Liver (tissue), 9 donors: ENCODE data around the gene RDM1. TPM values are rescaled to one million over a fixed set of nuclear protein-coding genes. Genes with fewer than 3 reads are reported as not detected.

ENCODE experiments used
- DNase-seq: peaks from one replicate; pipeline ENCODE4 v3.0.0-alpha.2; 2017; ENCODE audit warnings: low spot score
- H3K27ac ChIP-seq, 2 donors: one replicate each; pipeline ENCODE4 v1.7.0; 2013; ENCODE audit warnings: inconsistent platforms in 2 of 2, low read length in 2 of 2, control low read depth in 1 of 2, low read depth in 1 of 2, mild to moderate bottlenecking in 1 of 2
- H3K27me3 ChIP-seq, 4 donors: one replicate each; pipeline versions ENCODE4 v1.6.1 to v1.7.0; 2013; ENCODE audit warnings: low read length in 3 of 4, inconsistent platforms in 1 of 4, mild to moderate bottlenecking in 1 of 4, moderate library complexity in 1 of 4; ENCODE audit not compliant: control insufficient read depth in 4 of 4, insufficient read depth in 4 of 4
- H3K36me3 ChIP-seq, 4 donors: one replicate each; pipeline versions ENCODE4 v1.6.1 to v1.7.0; 2013; ENCODE audit warnings: low read length in 3 of 4, mild to moderate bottlenecking in 3 of 4, low read depth in 1 of 4, moderate library complexity in 1 of 4; ENCODE audit not compliant: control insufficient read depth in 4 of 4, insufficient read depth in 3 of 4
- H3K4me1 ChIP-seq, 4 donors: one replicate each; pipeline versions ENCODE4 v1.6.1 to v1.7.0; 2013; ENCODE audit warnings: low read length in 3 of 4, mild to moderate bottlenecking in 3 of 4, moderate library complexity in 1 of 4; ENCODE audit not compliant: control insufficient read depth in 4 of 4, insufficient read depth in 4 of 4
- H3K4me3 ChIP-seq, 3 donors: one replicate each; pipeline versions ENCODE4 v1.6.1 to v1.7.0; 2013; ENCODE audit warnings: low read length in 3 of 3, control low read depth in 1 of 3, low read depth in 1 of 3, mild to moderate bottlenecking in 1 of 3
- H3K9ac ChIP-seq, 2 donors: one replicate each; pipeline ENCODE4 v1.7.0; 2013; ENCODE audit warnings: low read length in 2 of 2, mild to moderate bottlenecking in 2 of 2, moderate library complexity in 2 of 2, control low read depth in 1 of 2, low read depth in 1 of 2
- H3K9me3 ChIP-seq, 4 donors: one replicate each; pipeline versions ENCODE4 v1.6.1 to v1.7.0; 2013; ENCODE audit warnings: low read length in 3 of 4; ENCODE audit not compliant: control insufficient read depth in 4 of 4
- CTCF ChIP-seq: fragments of 150-350 bp; IDR thresholded peaks from 2 replicates; pipeline ENCODE4 v1.5.1; 2017; ENCODE audit warnings: improper control_type of control experiment, low read depth, low read length; ENCODE audit not compliant: missing input control
- EGR1 ChIP-seq, 2 donors: IDR thresholded peaks; 2 replicates each; pipeline ENCODE4 v1.6.1; 2016 to 2018; ENCODE audit warnings: antibody characterized with exemption in 2 of 2, low read depth in 2 of 2
- FOXA1 ChIP-seq: IDR thresholded peaks from 2 replicates; pipeline ENCODE4 v1.6.1; 2016; ENCODE audit warnings: antibody characterized with exemption
- FOXA2 ChIP-seq: IDR thresholded peaks from 2 replicates; pipeline ENCODE4 v1.6.1; 2016; ENCODE audit warnings: antibody characterized with exemption
- HNF4A ChIP-seq, 2 donors: conservative IDR thresholded peaks; 2 replicates each; pipeline ENCODE4 v1.6.1; 2016; ENCODE audit warnings: antibody characterized with exemption in 2 of 2, mild to moderate bottlenecking in 2 of 2
- HNF4G ChIP-seq: IDR thresholded peaks from 2 replicates; pipeline ENCODE4 v1.6.1; 2016; ENCODE audit warnings: antibody characterized with exemption
- NR2F2 ChIP-seq: IDR thresholded peaks from 2 replicates; pipeline ENCODE4 v1.6.1; 2016; ENCODE audit warnings: antibody characterized with exemption
- RAD21 ChIP-seq, 2 donors: IDR thresholded peaks; 2 replicates each; pipeline ENCODE4 v1.6.1; 2016; ENCODE audit warnings: antibody characterized with exemption in 2 of 2, mild to moderate bottlenecking in 2 of 2
- REST ChIP-seq: IDR thresholded peaks from 2 replicates; pipeline ENCODE4 v1.6.1; 2016; ENCODE audit warnings: antibody characterized with exemption, mild to moderate bottlenecking
- RXRA ChIP-seq, 2 donors: IDR thresholded peaks; 2 replicates each; pipeline ENCODE4 v1.6.1; 2017 to 2018; ENCODE audit warnings: antibody characterized with exemption in 2 of 2, mild to moderate bottlenecking in 1 of 2
- YY1 ChIP-seq: IDR thresholded peaks from 2 replicates; pipeline ENCODE4 v1.6.1; 2016; ENCODE audit warnings: antibody characterized with exemption, mild to moderate bottlenecking
- ZBTB33 ChIP-seq: IDR thresholded peaks from 2 replicates; pipeline ENCODE4 v1.6.1; 2016; ENCODE audit warnings: antibody characterized with exemption
- WGBS: extraction: QIAGEN DNeasy Blood & Tissue Kit; methylation state at CpG from one replicate; pipeline ENCODE4 v1.1.7; 2013; 5-methylcytosine and 5-hydroxymethylcytosine counted together
- polyA plus RNA-seq, 2 donors: library from polyadenylated mRNA; stranded (reverse) in 1 of 2; unstranded in 1 of 2; fragments of 200-250 nt in 1 of 2; fragments of >200 nt in 1 of 2; fragmentation: Nextera tagmentation in 1 of 2; extraction: Ambion mirVana in 1 of 2; gene quantifications; one replicate each; pipeline versions ENCODE4 v1.2.1 to v1.2.3, GENCODE V29; 2013 to 2015
- total RNA-seq, 2 donors: library from RNA; depleted of rRNA; stranded (reverse); fragments of >200 nt; gene quantifications; one replicate each; pipeline ENCODE4 v1.2.3, GENCODE V29; 2014
- TF ChIP-seq, protein P1 (sequence below): IDR thresholded peaks from 2 replicates; pipeline ENCODE4 v1.6.1; 2016; ENCODE audit warnings: antibody characterized with exemption
- donor health status: healthy.
- donor health status: healthy.
- donor health status: healthy.
- donor health status: healthy.
- donor health status: healthy.

The RDM1 gene
- total and polyA plus RNA-seq, 4 donors = 0.29 to 1.9 (median 0.42) TPM; not detected in 1

DNA sequence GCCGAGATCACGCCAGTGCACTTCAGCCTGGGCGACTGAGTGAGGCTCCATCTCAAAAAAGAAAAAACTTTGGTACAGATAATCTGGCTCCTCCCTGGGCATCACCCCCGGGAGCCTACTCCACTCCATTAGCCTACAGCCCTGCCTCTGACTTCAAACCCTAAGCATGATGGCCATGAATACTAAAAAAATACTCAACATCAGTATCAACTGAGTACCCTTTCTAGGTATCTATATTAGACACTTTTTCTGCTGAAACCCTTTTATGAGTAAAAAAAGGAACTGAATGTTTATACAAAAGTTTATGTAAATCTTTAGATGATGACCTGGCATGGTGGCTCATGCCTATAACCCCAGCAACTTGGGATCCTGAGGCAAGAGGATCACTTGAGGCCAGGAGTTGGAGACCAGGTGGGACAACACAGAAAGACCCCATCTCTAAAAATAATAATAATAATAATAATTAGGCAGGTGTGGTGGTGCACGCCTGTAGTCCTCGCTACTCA, 6.9 kb downstream of the RDM1 start (continued):
- TF ChIP-seq CTCF = no peak
- TF ChIP-seq, protein P1, sequence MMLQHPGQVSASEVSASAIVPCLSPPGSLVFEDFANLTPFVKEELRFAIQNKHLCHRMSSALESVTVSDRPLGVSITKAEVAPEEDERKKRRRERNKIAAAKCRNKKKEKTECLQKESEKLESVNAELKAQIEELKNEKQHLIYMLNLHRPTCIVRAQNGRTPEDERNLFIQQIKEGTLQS = no peak
- no peak for TF ChIP-seq RAD21 (IDR thresholded peaks at IDR 0.05)
- no peak for TF ChIP-seq HNF4G
- no peak for TF ChIP-seq FOXA2

DNA sequence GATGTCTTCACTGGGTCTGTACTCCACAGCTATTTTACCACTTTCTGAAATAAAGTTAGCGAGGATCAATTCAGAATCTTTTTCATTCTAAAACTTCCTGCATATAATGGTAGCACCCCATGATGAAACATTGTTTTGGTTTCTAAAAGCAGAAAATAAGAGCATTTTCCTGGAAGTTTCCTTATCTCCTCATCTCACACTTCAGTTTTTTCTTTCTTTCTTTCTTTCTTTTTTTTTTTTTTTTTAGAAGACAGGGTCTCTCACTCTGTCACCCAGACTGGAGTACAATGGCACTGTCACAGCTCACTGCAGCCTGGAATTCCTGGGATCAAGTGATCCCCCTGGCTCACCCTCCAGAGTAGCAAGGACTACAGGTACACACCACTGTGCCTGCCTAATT, 10.3 kb downstream of the RDM1 start:
- WGBS = 97% methylated on average over 1 of the region's 1 CpG
- no peak overlapping the region for H3K4me3 ChIP-seq
- TF ChIP-seq EGR1 (IDR thresholded peaks at IDR 0.05; ENCODE audit: low read depth in 2 of 2) = no peak
- no peak for TF ChIP-seq NR2F2
- no peak for TF ChIP-seq CTCF
- TF ChIP-seq YY1 = no peak
- no peak for TF ChIP-seq FOXA1
- TF ChIP-seq, protein P1 = no peak
- no peak for TF ChIP-seq REST
- no peak for TF ChIP-seq HNF4A (conservative IDR thresholded peaks at IDR 0.05)
- TF ChIP-seq RXRA (IDR thresholded peaks at IDR 0.05) = no peak
- no peak for TF ChIP-seq ZBTB33
- H3K27ac ChIP-seq = no peak overlapping the region
- no peaks in the 10 kb centered on the region for H3K27me3 ChIP-seq
- H3K9me3 ChIP-seq = no peaks in the 10 kb centered on the region
- H3K36me3 ChIP-seq = no peaks in the 10 kb centered on the region
- H3K4me1 ChIP-seq = peaks cover 0 to 7% (median 1%) of the 10 kb centered on the region in 4 donors
- no peak for DNase-seq
- no peak overlapping the region for H3K9ac ChIP-seq
